AG08396 (cell line): ENCODE data around the gene CLEC18A.
"Not testable (repeated sequence)": the region's sequence is repeated elsewhere in the genome, so short reads cannot be mapped to it uniquely, and the experiment has no call there.

Experiments
- DNase-seq: peaks from one replicate; pipeline ENCODE4 v3.0.0; 2012; ENCODE audit warnings: low spot score, mixed read lengths

Gene CLEC18A

DNA sequence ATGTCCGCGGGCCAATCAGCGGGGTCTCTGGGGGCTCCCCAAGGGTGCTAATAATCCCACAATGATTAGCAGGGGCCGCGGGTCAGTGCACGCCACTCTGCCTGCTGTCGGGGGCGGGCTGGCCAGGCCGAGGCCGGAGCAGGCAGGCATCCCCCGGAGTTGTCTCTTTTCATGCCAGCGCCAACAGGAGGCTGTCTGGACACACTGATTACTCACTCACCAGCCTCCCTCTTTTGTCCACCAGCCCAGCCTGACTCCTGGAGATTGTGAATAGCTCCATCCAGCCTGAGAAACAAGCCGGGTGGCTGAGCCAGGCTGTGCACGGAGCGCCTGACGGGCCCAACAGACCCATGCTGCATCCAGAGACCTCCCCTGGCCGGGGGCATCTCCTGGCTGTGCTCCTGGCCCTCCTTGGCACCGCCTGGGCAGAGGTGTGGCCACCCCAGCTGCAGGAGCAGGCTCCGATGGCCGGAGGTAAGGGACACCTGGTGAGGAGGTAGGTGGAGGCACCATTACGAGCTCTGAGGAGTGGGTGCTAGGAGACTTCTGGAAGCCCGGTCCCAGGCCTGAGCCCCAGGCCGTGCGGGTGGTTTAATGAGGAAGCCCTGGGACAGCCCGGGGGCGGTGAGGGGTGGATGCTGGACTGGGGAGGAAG is at the start of gene CLEC18A:
Gene CLEC18A (plus strand): TSS at position 318 of the 655 bp plus-strand sequence. CDS start 33 bp downstream, at position 351.
- not testable (repeated sequence) for DNase-seq

DNA sequence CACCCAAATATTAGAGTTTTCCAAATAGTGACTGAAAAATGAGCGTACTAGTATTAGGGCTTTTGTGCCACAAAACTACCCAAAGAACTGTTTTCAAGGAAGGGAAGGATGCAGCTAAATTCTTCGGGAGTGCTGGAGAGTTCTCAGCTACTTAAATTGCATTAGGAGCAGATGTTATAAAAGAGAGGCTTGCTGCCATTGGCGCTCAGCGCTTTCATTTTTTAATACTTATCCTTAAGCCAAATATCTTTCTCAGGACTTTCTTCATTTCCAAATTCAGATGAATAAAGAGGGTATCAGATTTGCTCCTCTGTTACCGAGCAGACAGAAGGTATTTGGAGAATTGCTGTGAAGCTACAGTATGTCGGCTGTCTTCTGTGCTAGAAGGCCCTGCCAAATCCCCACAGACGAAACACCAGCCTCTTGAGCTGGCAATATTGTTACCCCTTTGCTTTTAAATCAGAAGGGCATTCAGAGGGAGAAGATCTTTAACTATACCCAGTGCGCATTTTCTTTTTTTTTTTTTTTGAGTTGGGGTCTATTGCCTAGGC is 47.2 kb upstream of the CLEC18A start:
- DNase-seq = no peak

DNA sequence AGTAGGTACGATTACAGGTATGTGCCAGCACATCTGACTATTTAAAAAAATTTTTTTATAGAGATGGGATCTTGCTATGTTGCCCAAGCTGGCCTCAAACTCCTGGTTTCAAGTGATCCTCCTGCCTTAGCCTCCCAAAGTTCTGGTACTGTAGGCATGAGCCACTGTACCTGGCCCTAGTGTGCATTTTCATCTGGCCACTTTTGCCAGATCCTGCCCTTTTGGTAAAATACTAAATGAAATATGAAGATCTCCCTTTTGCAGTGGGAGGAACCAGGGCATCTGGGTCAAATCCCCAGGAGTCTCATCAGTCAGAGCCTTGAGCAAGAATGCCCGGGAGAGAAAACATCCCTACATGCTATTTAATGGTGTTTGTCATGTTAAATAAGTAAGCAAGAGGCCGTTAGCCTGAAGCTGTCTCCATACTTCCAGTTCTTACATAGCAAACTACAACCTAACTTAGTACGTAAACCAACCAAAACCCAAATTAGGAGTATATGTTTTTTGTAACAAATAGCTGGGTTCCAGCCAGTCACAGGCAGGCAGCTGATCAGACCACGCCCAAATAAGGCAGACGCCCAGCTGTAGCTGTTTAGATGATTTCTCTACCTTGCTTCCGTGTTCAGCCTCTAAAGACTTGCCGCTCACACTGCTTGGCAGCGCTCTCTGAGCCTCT is 46.5 kb upstream of the CLEC18A start:
- no peak for DNase-seq

DNA sequence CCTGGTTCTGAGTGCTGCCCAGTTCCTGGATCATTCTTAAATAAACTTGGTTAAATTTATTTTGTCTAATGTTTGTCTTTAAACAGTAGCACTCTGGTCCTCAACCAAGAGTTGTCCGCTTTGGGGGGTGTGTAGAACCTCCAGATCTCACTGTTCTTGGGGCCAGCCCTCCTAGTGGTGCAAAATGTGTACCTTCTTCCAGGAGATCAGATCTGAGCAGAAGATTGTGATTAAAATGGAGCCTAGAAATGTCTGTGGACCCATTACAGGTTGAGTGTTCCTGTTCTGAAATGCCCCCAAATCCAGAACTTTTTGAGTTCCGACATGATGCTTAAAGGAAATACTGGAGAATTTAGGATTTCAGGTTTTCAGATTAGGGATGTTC is 46.0 kb upstream of the CLEC18A start:
- DNase-seq = no peak

DNA sequence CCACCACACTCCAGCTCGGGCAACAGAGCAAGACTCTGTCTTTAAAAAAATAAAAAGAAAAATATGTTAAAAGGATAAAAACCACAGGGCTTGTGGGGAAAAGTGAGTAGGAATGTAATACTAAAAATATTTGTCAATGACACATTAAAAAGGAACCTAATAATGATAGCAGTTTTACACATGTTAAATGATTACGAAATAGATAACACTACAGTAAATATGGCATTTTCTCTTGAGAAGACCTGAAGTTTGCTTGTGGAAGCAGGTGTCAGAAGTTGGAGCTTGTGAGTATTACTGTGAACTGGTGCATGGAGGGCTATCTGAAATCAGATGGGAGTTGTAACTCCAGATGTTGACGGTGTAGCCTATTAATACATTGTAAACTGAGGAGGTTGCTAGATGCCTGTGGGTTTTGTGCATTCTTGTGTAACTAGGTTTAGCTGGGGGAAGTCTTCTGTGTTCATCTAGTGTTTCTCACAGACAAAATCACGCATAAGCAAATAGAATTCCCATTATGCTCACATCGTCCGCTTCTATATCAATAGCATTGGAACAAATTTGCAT is 44.2 kb upstream of the CLEC18A start:
- peak; percentile 57 for DNase-seq

DNA sequence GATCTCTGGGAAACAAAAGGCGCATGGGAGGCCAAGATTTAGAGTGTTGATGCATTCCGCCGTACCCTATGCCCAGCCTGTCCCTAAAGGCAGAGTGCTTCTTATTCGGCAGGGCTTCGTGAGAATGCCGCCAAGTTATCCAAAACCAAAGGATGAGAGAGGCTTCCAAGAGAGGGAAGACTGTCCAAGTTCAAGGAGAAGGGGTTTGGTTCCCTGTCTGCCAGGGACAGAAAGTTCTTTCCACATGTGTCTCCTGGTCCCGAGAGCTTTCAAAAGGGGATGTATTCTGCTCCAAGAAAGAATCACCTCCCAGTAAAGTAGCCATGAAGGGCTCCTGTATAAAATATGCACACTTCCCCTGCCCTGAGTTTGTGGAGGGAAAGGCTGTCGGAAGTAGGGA is 42.1 kb upstream of the CLEC18A start:
- no peak for DNase-seq

DNA sequence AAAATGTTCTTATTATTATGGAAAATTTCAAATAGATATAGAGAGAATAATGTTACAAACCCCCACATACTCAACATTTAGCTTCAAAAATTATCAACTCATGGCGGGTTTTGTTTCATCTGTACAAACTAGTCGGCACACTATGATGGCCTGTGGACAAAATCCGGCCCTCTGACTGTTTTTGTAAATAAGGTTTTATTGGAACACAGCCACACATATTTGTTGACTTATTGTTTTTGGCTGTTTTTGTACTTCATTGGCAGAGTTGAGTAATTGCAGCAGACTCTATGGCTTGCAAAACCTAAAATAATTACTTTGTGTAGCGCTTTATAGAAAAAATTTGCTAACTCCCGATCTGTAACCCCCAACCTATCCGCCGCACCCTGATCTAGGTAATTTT is 41.4 kb upstream of the CLEC18A start:
- DNase-seq = no peak

DNA sequence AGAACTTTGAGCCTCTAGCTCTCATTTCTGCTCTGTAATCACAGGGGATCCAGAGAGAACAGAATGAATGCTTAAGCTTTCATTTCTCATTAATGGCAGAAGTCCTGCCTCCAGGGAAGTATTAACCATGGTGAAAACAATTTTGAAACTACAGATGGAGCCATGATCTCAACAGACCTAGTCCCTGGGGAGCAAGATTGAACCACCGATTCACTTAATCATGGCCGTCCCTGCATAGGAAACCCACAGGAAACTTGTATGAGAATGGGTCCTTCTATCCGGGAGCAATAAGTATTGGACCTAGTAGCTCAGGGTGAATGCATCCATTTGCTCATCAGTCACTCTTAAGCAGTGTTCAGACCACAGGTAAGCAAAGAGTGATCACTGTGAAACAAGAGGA is 40.2 kb upstream of the CLEC18A start:
- no peak for DNase-seq

DNA sequence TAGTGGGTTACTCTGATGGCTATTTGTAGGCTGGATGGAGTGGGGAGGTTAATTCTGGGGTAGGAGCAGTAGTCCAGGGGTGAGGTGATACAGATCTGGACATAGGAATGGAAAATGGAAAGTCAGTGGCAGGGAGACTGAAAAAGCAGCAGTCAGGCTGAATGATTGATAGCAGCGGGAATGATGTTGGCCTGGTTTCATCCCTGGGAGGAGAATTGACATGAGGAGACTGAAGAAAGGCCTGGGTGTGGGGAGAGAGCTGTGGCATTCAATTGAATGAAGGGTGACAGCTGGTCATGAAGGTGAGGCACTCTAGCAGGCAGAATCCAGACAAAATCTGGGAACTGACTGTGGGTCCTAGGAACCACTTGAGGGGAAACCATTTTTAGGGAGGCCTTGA is 34.7 kb upstream of the CLEC18A start:
- no peak for DNase-seq

DNA sequence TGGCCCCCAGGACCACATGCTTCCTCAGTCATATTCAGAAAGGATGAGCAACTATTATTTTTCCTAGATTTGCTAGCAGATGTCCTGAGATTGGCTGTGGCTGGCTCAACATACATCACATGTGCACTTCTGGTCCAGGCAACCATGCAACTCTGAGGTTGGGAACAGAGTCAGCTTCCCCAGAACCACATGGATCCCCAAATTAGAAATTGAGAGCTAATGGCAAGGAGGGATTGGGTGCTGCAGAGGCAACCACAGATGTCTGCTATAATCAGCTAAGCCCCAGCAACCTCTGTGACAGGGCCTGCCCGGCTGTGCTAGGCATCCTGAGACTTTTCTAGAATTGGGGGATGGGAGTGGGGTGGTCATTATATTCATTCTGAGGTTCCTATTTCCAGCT is 33.8 kb upstream of the CLEC18A start:
- no peak for DNase-seq

DNA sequence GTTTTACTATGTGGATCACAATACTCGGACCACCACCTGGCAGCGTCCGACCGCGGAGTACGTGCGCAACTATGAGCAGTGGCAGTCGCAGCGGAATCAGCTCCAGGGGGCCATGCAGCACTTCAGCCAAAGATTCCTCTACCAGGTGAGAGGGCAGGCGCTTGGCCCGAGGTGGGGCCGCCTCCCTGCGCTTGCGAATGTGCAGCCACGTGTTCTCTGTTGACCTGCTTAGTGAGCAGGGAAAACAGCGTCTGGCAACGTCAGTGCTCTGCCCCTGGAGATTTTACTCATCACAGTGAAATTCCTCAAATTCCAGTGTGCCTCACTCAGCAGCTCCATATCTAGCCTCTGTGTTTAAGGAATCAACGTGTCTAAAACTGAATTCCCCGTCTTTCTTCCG is 33.4 kb upstream of the CLEC18A start:
- peak; percentile 83 for DNase-seq

DNA sequence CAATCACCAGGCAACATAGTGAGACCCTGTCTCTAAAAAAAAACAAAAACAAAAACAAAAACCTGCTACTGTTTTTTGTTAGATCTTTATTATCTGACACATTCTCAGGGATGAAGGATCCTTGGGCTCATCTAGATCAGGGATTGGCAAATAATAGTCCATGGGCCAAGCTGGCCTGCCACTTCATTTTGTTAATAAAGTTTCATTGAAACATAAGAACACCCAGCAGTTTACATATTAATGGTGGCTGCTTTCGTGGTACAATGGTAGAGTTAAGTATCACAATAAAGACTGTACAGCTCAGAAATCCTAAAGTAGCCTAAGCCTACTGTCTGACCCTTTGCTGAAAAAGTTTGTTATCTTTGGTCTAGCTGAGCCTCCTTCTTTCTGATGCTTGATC is 32.9 kb upstream of the CLEC18A start:
- DNase-seq = no peak

DNA sequence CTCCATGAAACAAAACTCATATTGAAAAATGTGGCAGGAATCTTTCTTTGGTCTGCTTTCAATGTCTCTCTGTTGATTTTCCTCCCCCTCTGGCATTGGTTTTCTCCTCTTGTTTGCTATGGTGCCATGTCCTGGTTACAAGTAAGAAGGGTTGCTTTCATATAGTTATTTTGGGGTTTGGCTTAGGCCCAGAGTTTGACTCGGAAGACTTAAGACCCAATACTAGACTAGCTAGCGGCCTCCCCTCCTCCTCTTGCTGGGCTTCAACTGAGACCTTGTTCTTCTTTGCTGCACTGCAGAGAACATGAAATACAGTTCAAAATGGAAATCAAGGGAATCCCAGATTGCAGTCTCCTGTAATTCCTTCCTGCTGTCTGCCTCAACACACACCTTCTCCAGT is 30.0 kb upstream of the CLEC18A start:
- no peak for DNase-seq

DNA sequence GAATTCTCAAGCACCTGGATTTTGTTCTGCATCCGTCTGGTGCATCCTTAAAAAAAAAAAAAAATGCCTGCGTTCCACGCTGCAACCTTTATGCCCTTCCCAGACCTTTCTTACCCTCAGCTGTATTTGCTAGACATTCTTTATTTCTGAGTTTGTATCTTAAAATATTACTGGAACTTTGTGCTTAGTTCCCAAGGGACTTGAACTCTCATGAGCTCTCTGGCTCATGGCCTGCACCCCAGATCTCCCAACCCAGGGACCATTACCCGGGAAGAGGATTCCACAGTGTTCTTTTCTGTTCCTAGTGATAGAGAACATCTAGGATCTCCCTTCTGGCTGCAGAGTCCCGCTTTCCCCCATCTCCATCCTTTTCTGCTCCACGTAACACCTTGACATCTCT is 28.9 kb upstream of the CLEC18A start:
- DNase-seq = no peak

DNA sequence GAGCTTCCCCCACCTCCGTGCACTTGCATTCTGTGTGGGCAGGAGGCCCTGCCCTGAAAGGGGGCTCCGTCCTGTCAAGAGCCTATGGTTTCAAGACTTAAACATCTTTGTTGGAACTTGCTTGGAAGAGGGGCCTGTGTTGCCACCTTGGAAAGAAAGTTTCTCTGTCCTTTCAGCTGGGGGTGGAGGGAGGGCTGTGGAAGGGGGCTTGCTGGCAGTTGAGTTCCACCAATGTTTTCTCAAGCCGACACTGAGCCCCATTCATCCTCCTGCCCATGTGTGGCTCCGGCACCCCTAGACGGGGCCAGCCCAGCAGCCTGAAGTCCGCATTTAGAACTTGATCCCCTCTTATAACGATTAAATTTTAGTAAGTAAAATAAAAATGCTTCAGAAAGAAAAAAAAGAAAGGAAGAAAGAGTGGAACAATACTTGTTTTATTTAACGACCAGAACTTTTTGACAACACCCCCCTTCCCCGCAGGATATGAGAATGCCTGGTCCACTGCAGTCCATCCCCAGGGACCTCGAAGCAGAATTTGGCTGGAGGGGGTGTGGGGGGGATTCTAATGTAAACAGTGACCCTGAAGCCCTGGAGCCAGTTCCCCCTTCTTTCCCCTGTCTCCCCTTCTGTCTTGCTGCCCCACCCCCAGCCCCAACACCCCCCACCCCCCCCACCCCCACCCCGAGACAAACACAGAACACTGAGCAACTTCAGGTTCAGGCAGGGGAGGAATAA is 26.9 kb upstream of the CLEC18A start:
- DNase-seq = no peak

DNA sequence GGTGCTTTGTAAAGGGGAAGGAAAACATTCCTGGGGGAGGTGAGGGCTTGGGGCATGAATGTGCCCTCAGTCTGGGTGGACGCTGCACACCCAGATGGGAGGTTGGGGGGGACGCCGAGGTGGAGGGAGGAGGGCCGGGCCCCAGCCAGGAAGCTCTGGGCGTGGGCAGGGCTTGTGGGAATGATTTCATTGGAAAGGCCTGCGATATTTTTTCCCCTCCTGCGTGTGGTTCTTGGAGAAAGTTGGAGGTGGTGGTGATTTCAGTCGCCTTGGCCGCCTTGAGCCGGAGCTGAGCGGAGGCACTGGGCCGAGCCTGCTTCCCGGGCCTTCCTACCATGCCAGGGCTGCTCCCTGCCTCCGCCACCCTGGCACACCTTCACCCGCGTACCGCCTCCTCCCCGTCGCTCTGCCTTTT is 26.4 kb upstream of the CLEC18A start:
- DNase-seq = peak; percentile 86

DNA sequence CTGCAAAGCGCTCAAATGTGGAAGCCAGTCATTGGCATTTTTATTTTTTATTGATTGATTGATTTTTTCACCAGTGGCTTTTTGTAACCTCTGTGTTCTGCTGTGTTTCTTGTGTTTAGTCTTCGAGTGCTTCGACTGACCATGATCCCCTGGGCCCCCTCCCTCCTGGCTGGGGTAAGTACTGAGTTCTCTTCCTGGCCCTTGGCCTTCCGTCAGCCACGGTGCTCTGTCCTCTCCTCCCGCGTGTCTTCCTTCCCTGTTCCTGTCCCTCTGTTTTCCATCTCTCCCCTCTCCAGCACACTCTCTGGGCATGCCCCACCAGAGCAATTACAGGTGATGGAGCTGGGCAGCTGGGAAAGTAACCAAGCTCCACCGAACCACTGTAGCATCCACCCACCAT is 25.8 kb upstream of the CLEC18A start:
- no peak for DNase-seq

DNA sequence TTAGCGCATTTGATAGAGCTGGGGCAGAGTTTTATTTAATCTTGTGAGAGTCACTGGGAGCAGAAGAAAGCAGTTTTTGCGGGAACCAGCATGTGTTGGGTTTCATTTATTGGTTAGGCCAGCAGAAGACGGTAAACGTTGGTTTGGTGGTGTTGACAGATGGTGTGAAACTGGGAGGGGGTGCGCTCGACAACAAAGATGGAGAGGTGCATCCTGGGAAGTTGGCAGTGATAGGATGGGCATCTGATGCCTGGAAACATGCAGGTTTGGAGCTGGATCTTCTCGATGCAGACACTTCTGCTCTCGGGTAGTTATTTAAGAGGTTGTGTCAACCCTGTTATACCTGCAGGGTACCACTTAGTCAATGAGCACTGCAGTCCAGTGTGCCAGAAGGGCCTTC is 24.9 kb upstream of the CLEC18A start:
- DNase-seq = no peak

DNA sequence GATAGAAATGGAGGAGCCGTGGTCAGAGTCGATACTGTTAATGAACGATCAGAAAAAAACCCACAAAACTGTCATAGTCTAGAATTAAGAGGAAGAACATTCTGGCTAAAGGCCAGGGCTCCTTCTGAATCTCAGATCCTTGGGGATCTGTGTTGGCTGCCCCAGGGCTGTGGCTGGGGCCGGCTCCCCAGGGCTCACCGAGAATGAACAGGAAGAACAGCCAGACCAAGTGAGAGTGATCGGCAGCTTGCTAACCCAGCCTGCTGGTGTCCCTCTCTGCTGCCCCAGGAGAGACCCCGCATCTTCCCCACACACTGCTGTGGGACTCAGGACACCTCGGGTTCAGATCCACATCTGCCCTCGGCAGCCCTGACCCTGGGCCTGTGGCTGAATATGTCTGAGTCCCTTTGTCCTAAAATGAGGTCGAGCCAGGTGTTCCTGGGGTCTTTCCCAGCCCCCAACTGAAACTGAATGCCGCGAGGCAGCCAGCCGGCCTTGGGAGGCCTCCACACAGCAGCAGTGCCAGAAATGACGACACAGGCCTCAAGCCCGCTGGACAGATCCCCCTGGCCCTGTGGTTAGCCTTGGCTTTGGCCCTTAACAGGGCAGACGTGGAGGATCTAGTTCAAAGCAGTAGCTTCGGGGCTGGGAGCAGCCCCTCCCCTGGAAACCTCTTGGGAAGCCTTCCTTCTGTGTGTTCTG is 23.9 kb upstream of the CLEC18A start:
- peak; percentile 80 for DNase-seq

DNA sequence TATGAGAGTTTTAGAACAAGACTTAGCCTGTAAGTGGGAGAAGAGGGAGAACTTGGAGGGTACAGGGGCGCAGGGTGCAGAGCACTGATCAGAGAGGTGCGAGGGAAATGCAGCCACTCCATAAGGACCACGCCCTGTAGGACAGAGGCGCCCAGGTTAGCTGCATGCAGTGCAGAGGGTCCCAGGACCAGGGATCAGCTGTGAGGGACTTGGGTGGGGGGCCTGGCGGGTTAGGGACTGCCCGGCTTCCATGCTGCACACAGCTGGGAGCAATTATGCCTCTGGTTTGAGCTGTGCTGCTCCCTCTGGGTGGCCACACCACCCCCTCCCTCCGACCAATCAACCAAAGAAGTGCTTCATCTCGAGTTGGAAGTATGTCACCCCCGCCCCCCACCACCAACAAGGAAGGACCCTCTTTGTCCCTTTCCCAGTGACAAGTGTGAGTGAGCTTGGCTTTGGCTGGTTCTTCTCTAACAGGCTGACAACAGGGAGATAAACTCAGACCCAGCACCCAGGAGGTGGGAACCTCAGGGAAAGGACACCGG is 22.2 kb upstream of the CLEC18A start:
- no peak for DNase-seq

DNA sequence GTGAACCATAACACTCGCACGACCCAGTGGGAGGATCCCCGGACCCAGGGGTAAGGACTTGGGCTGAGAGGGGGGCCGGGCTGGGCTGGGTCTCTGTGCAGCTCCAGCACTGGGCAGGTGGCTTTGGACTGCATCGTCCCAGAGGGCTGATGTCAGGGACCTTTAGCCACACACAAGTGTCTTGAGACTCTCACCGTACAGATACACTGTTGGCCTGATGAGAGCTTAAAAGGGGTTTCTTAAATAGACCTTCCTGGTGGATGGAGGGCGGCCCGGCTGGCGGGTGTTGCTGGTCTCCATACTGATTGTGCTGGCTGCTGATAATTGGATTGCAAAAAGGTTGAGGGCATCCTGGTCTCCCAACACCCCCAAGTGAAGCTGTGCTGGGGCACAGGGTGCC is 21.7 kb upstream of the CLEC18A start:
- no peak for DNase-seq
